Karpas-422 (cell line): ENCODE results near the gene AHNAK2. TPM values are rescaled to one million over a fixed set of nuclear protein-coding genes. Genes with fewer than 3 reads are reported as not detected.
"Not testable (repeated sequence)": the region's sequence is repeated elsewhere in the genome, so short reads cannot be mapped to it uniquely, and the experiment has no call there.

ENCODE experiments used
- DNase-seq: peaks from one replicate; pipeline ENCODE4 v3.0.0-alpha.2; 2015
- H2AFZ ChIP-seq: fragments of 200-600 bp; sonication (generic); 2 replicates; pipeline ENCODE4 v1.6.1; 2014; ENCODE audit warnings: antibody characterized with exemption, low read length, mixed read lengths
- H3K27ac ChIP-seq: fragments of 200-600 bp; sonication (generic); 2 replicates; pipeline ENCODE4 v1.5.1; 2014; ENCODE audit warnings: mild to moderate bottlenecking, low read length, moderate library complexity
- H3K27me3 ChIP-seq: fragments of 200-600 bp; sonication (generic); 2 replicates; pipeline ENCODE4 v1.6.1; 2014; ENCODE audit warnings: low read length, mixed read lengths
- H3K36me3 ChIP-seq: fragments of 200-600 bp; sonication (generic); 2 replicates; pipeline ENCODE4 v1.6.1; 2014; ENCODE audit warnings: low read length, mixed read lengths; ENCODE audit not compliant: insufficient read depth
- H3K4me1 ChIP-seq: fragments of 200-600 bp; sonication (generic); 2 replicates; pipeline ENCODE4 v1.6.1; 2014; ENCODE audit warnings: mild to moderate bottlenecking, low read length, mixed read lengths
- H3K4me2 ChIP-seq: fragments of 200-600 bp; sonication (generic); 2 replicates; pipeline ENCODE4 v1.6.1; 2014; ENCODE audit warnings: low read length, low read depth, mild to moderate bottlenecking; ENCODE audit not compliant: poor library complexity, severe bottlenecking
- H3K4me3 ChIP-seq: fragments of 200-600 bp; sonication (generic); 2 replicates; pipeline ENCODE4 v1.5.1; 2014; ENCODE audit warnings: mild to moderate bottlenecking, antibody characterized with exemption, low read length, mixed read lengths
- H3K79me2 ChIP-seq: fragments of 200-600 bp; sonication (generic); 2 replicates; pipeline ENCODE4 v1.6.1; 2014; ENCODE audit warnings: mild to moderate bottlenecking, low read length, mixed read lengths
- H3K9ac ChIP-seq: fragments of 200-600 bp; sonication (generic); 2 replicates; pipeline ENCODE4 v1.6.0; 2014; ENCODE audit warnings: low read length
- H3K9me2 ChIP-seq: fragments of 200-600 bp; sonication (generic), shearing (Covaris generic); replicated peaks from 2 replicates; pipeline ENCODE4 v1.6.0; 2014; ENCODE audit warnings: mild to moderate bottlenecking, low read length, moderate library complexity; ENCODE audit not compliant: insufficient read depth
- H3K9me3 ChIP-seq: fragments of 300-700, 200-600 bp; sonication (generic); 2 replicates; pipeline ENCODE4 v1.6.1; 2014; ENCODE audit warnings: low read length, mixed read lengths
- H4K20me1 ChIP-seq: fragments of 200-600 bp; sonication (generic); 2 replicates; pipeline ENCODE4 v1.6.1; 2014; ENCODE audit warnings: mild to moderate bottlenecking, antibody characterized with exemption, low read length, low read depth; ENCODE audit not compliant: insufficient read depth
- total RNA-seq: library from RNA; depleted of rRNA; stranded (reverse); fragments of >200 nt; shearing (Covaris generic); gene quantifications from 2 replicates; pipeline ENCODE4 v1.2.3, GENCODE V29; 2014; ENCODE audit warnings: low replicate concordance

Gene AHNAK2
- total RNA-seq, 1 experiment from 2014 or later, result not detected

GRCh38 chr14:104892531-104893434 is 85.4 kb downstream of the AHNAK2 start:
- Histone ChIP-seq H3K4me1 (peaks cover 29% of the 10 kb centered on the region), H4K20me1 (no peaks in the 10 kb centered on the region), H3K9me3 (no peaks in the 10 kb centered on the region), H3K79me2 (no peaks in the 10 kb centered on the region), H2AFZ (no peak overlapping the region), H3K27me3 (no peaks in the 10 kb centered on the region), H3K4me3 (no peak overlapping the region), H3K27ac (no peak overlapping the region), H3K4me2 (no peak overlapping the region), H3K9me2 (no peaks in the 10 kb centered on the region), H3K36me3 (no peaks in the 10 kb centered on the region), H3K9ac (no peak overlapping the region)
- no peak for DNase-seq

GRCh38 chr14:104891664-104892530 is 86.3 kb downstream of the AHNAK2 start:
- Histone ChIP-seq H3K9me2 (no peaks in the 10 kb centered on the region), H2AFZ (no peak overlapping the region), H3K4me1 (peaks cover 26% of the 10 kb centered on the region), H3K79me2 (no peaks in the 10 kb centered on the region), H3K27me3 (no peaks in the 10 kb centered on the region), H3K9ac (no peak overlapping the region), H3K4me3 (no peak overlapping the region), H3K36me3 (no peaks in the 10 kb centered on the region), H4K20me1 (no peaks in the 10 kb centered on the region), H3K4me2 (no peak overlapping the region), H3K27ac (no peak overlapping the region), H3K9me3 (no peaks in the 10 kb centered on the region)
- no peak for DNase-seq

GRCh38 chr14:104891121-104891551 is 87.0 kb downstream of the AHNAK2 start:
- no peaks in the 10 kb centered on the region for H4K20me1 ChIP-seq
- no peak overlapping the region for H3K4me2 ChIP-seq
- no peak overlapping the region for H2AFZ ChIP-seq
- peaks cover 22% of the 10 kb centered on the region for H3K4me1 ChIP-seq
- no peaks in the 10 kb centered on the region for H3K27me3 ChIP-seq
- no peak overlapping the region for H3K27ac ChIP-seq
- no peak overlapping the region for H3K4me3 ChIP-seq
- H3K9me2 ChIP-seq, result no peaks in the 10 kb centered on the region
- no peaks in the 10 kb centered on the region for H3K36me3 ChIP-seq
- H3K9me3 ChIP-seq, result no peaks in the 10 kb centered on the region
- H3K9ac ChIP-seq, result no peak overlapping the region
- DNase-seq, result no peak
- no peaks in the 10 kb centered on the region for H3K79me2 ChIP-seq

- DNase-seq, H3K79me2 ChIP-seq, H3K4me3 ChIP-seq: not testable (repeated sequence)
Measured at GRCh38 chr14:104890292-104890691, 87.9 kb downstream of the AHNAK2 start.

GRCh38 chr14:104889375-104889757 is 88.8 kb downstream of the AHNAK2 start:
- Histone ChIP-seq H4K20me1 (no peaks in the 10 kb centered on the region), H2AFZ (no peak overlapping the region), H3K9me2 (no peaks in the 10 kb centered on the region), H3K4me3 (no peak overlapping the region), H3K27ac (no peak overlapping the region), H3K9me3 (no peaks in the 10 kb centered on the region), H3K79me2 (no peaks in the 10 kb centered on the region), H3K27me3 (no peaks in the 10 kb centered on the region), H3K4me2 (no peak overlapping the region), H3K4me1 (peaks cover 9% of the 10 kb centered on the region), H3K36me3 (no peaks in the 10 kb centered on the region), H3K9ac (no peak overlapping the region)
- no peak for DNase-seq

More at GRCh38 chr14:104890292-104890691, 87.9 kb downstream of the AHNAK2 start:
- not testable (repeated sequence) for H4K20me1 ChIP-seq, H3K36me3 ChIP-seq, H2AFZ ChIP-seq, H3K9me2 ChIP-seq, H3K27me3 ChIP-seq, H3K9me3 ChIP-seq, H3K4me2 ChIP-seq, H3K27ac ChIP-seq, H3K9ac ChIP-seq
- peaks cover 14% of the 10 kb centered on the region for H3K4me1 ChIP-seq

GRCh38 chr14:104888489-104889374 is 89.4 kb downstream of the AHNAK2 start:
- Histone ChIP-seq H2AFZ (no peak overlapping the region), H3K4me2 (no peak overlapping the region)
- no peak for DNase-seq

GRCh38 chr14:104887623-104888488 is 90.3 kb downstream of the AHNAK2 start:
- no peak overlapping the region for H2AFZ ChIP-seq
- no peaks in the 10 kb centered on the region for H3K36me3 ChIP-seq
- DNase-seq, result no peak
- no peaks in the 10 kb centered on the region; the same call in none of the 2 replicates for H3K4me1 ChIP-seq
- H3K4me2 ChIP-seq, result no peak overlapping the region
- H3K27me3 ChIP-seq, result no peaks in the 10 kb centered on the region
- H3K9ac ChIP-seq, result no peak overlapping the region
- no peaks in the 10 kb centered on the region for H3K9me2 ChIP-seq
- H3K4me3 ChIP-seq, result no peak overlapping the region
- H4K20me1 ChIP-seq, result peaks cover 6% of the 10 kb centered on the region; the same call in 1 of the 2 replicates
- no peaks in the 10 kb centered on the region for H3K9me3 ChIP-seq
- no peaks in the 10 kb centered on the region for H3K79me2 ChIP-seq
- H3K27ac ChIP-seq, result no peak overlapping the region

More at GRCh38 chr14:104888489-104889374, 89.4 kb downstream of the AHNAK2 start:
- no peaks in the 10 kb centered on the region for H4K20me1 ChIP-seq
- no peaks in the 10 kb centered on the region for H3K9me2 ChIP-seq
- H3K36me3 ChIP-seq, result no peaks in the 10 kb centered on the region
- peaks cover 3% of the 10 kb centered on the region for H3K4me1 ChIP-seq
- no peak overlapping the region for H3K27ac ChIP-seq
- H3K4me3 ChIP-seq, result no peak overlapping the region
- no peaks in the 10 kb centered on the region for H3K79me2 ChIP-seq
- H3K9ac ChIP-seq, result no peak overlapping the region
- no peaks in the 10 kb centered on the region for H3K27me3 ChIP-seq
- H3K9me3 ChIP-seq, result no peaks in the 10 kb centered on the region
